ENCODE results near the gene GGT6.
"Not testable (repeated sequence)": the region's sequence is repeated elsewhere in the genome, so short reads cannot be mapped to it uniquely, and the experiment has no call there.

GGT6 gene

GRCh38 chr17:4597975-4598374 is 37.6 kb upstream of the GGT6 start:
- no peak for TF ChIP-seq CTCF (IDR thresholded peaks at IDR 0.05; ENCODE audit: insufficient read depth, low read depth, low read length, missing control alignments)
- no peak for DNase-seq (ENCODE audit: low read depth)
- H3K4me3 ChIP-seq (ENCODE audit: low read length): no peak overlapping the region

GRCh38 chr17:4596636-4597380 is 36.4 kb upstream of the GGT6 start:
- DNase-seq (ENCODE audit: low read depth): no peak
- H3K4me3 ChIP-seq (ENCODE audit: low read length): no peak overlapping the region
- TF ChIP-seq CTCF (IDR thresholded peaks at IDR 0.05; ENCODE audit: insufficient read depth, low read depth, low read length, missing control alignments): no peak

GRCh38 chr17:4595685-4596342 is 35.4 kb upstream of the GGT6 start:
- not testable (repeated sequence) for DNase-seq (ENCODE audit: low read depth); H3K4me3 ChIP-seq (ENCODE audit: low read length)

GRCh38 chr17:4594931-4595684 is 34.7 kb upstream of the GGT6 start:
- DNase-seq (ENCODE audit: low read depth): peak; percentile 26
- peak; percentile 44 for TF ChIP-seq CTCF (IDR thresholded peaks at IDR 0.05; ENCODE audit: insufficient read depth, low read depth, low read length, missing control alignments)
- H3K4me3 ChIP-seq (ENCODE audit: low read length): no peak overlapping the region

- no peak overlapping the region for H3K4me3 ChIP-seq (ENCODE audit: low read length)
- TF ChIP-seq CTCF (IDR thresholded peaks at IDR 0.05; ENCODE audit: insufficient read depth, low read depth, low read length, missing control alignments): no peak
- no peak for DNase-seq (ENCODE audit: low read depth)
Observed at GRCh38 chr17:4594406-4594805, 34.0 kb upstream of the GGT6 start.

GRCh38 chr17:4593021-4593421 is 32.6 kb upstream of the GGT6 start:
- H3K4me3 ChIP-seq (ENCODE audit: low read length): no peak overlapping the region
- DNase-seq (ENCODE audit: low read depth): no peak
- no peak for TF ChIP-seq CTCF (IDR thresholded peaks at IDR 0.05; ENCODE audit: insufficient read depth, low read depth, low read length, missing control alignments)

GRCh38 chr17:4592240-4593005 is 32.0 kb upstream of the GGT6 start:
- no peak for TF ChIP-seq CTCF (IDR thresholded peaks at IDR 0.05; ENCODE audit: insufficient read depth, low read depth, low read length, missing control alignments)
- no peak overlapping the region for H3K4me3 ChIP-seq (ENCODE audit: low read length)
- no peak for DNase-seq (ENCODE audit: low read depth)

All from epithelial cell of esophagus (primary cell).